Spleen (tissue), 11 donors: ENCODE data around the gene DUOX1. TPM values are rescaled to one million over a fixed set of nuclear protein-coding genes. Genes with fewer than 3 reads are reported as not detected.

Source experiments
- DNase-seq: peaks from one replicate; pipeline ENCODE4 v3.0.0-alpha.2; 2020
- H3K27ac ChIP-seq, 8 donors: fragments of 200-600 bp; sonication (generic) in 7 of 8; 1 replicate in 4 of 8; 2 replicates in 4 of 8; pipeline versions ENCODE4 v1.5.0 to v1.8.0; 2016 to 2021; ENCODE audit warnings: inconsistent platforms in 4 of 8, mild to moderate bottlenecking in 4 of 8, moderate library complexity in 1 of 8
- H3K27me3 ChIP-seq, 7 donors: fragments of 200-600 bp; sonication (generic) in 6 of 7; replicated peaks in 1 of 7; 1 replicate in 4 of 7; 2 replicates in 3 of 7; pipeline versions ENCODE4 v1.5.0 to v1.8.0; 2016 to 2021; ENCODE audit warnings: inconsistent platforms in 3 of 7, mild to moderate bottlenecking in 1 of 7
- H3K36me3 ChIP-seq, 6 donors: fragments of 200-600 bp; sonication (generic) in 5 of 6; 1 replicate in 4 of 6; 2 replicates in 2 of 6; pipeline versions ENCODE4 v1.5.0 to v1.8.0; 2016 to 2021; ENCODE audit warnings: inconsistent platforms in 2 of 6
- H3K4me1 ChIP-seq, 6 donors: fragments of 200-600 bp; sonication (generic) in 5 of 6; 1 replicate in 3 of 6; 2 replicates in 3 of 6; pipeline versions ENCODE4 v1.5.0 to v1.8.0; 2016 to 2021; ENCODE audit warnings: inconsistent platforms in 3 of 6
- H3K4me3 ChIP-seq, 8 donors: fragments of 200-600 bp; sonication (generic) in 7 of 8; 1 replicate in 4 of 8; 2 replicates in 4 of 8; pipeline versions ENCODE4 v1.5.0 to v1.8.0; 2016 to 2021; ENCODE audit warnings: inconsistent platforms in 4 of 8, mild to moderate bottlenecking in 4 of 8, moderate library complexity in 2 of 8
- H3K9me3 ChIP-seq, 8 donors: fragments of 200-600 bp; sonication (generic) in 7 of 8; 1 replicate in 4 of 8; 2 replicates in 4 of 8; pipeline versions ENCODE4 v1.5.0 to v1.8.0; 2016 to 2021; ENCODE audit warnings: inconsistent platforms in 4 of 8
- POLR2A ChIP-seq, 3 donors: fragments of 450-650 bp; IDR thresholded peaks; one replicate each; pipeline ENCODE4 v1.5.1; 2017; ENCODE audit warnings: antibody characterized with exemption in 3 of 3, mild to moderate bottlenecking in 1 of 3
- POLR2AphosphoS5 ChIP-seq, 3 donors: sonication (generic); formaldehyde crosslinking; IDR thresholded peaks; one replicate each; pipeline ENCODE4 v1.5.1; 2017; ENCODE audit warnings: antibody characterized with exemption in 3 of 3
- WGBS, 5 donors: extraction: QIAGEN DNeasy Blood & Tissue Kit in 3 of 5; methylation state at CpG; one replicate each; pipeline versions ENCODE4 v1.1.5 to v1.1.7; 2013 to 2018; 5-methylcytosine and 5-hydroxymethylcytosine counted together
- intact Hi-C: fragments of 100-400 bp; cut with DNase I; formaldehyde crosslinking; loops from one replicate; pipeline ENCODE4 v1.15.0; 2023; ENCODE audit warnings: low total_unique reads
- polyA plus RNA-seq, 3 donors: library from polyadenylated mRNA; stranded (reverse); fragments of 200-250 nt; gene quantifications; one replicate each; pipeline ENCODE4 v1.2.1, GENCODE V29; 2013
- total RNA-seq, 7 donors: library from RNA; depleted of rRNA in 3 of 7; stranded (reverse); fragments of >200 nt in 3 of 7; fragmentation: NEBNext Ultra II Directional in 4 of 7; extraction: Animal tissue kit (Norgen Biotek cat#: 25700) in 4 of 7; gene quantifications; one replicate each; pipeline versions ENCODE4 v1.1.0 to v1.2.1, GENCODE V29; 2016 to 2021
- TF ChIP-seq, protein P1 (sequence below), 11 experiments: fragments of 200-600 bp in 7 of 11; fragments of 450-650 bp in 4 of 11; sonication (generic) in 4 of 11; IDR thresholded peaks in 8 of 11; conservative IDR thresholded peaks in 3 of 11; 1 replicate in 7 of 11; 2 replicates in 4 of 11; pipeline versions ENCODE4 v1.4.0 to v1.8.0; 2016 to 2021; ENCODE audit warnings: antibody characterized with exemption in 11 of 11, inconsistent platforms in 4 of 11, mild to moderate bottlenecking in 1 of 11
- donor health status: healthy with polysubstance abuse.
- donor health status: DM: no; HTN: no; CAD: no; lungs with moderate emphysema.
- donor health status: DM: no; HTN: no; CAD: no.
- donor health status: Bipolar disorder and iron deficiency.
- donor health status: healthy.
- donor health status: DM: no; HTN: no; CAD: no.
- donor health status: DM: yes; HTN: yes; CAD: no.

Gene DUOX1
- total and polyA plus RNA-seq, 10 donors: 0.04 to 0.28 (median 0.09) TPM; not detected in 5

GRCh38 chr15:45157974-45158373, 28.2 kb downstream of the DUOX1 start:
- DNase-seq: no peak
- Histone ChIP-seq H3K36me3 (no peaks in the 10 kb centered on the region), H3K27me3 (no peaks in the 10 kb centered on the region), H3K4me1 (peaks cover 0 to 8% (median 3%) of the 10 kb centered on the region in 6 donors), H3K27ac (no peak overlapping the region), H3K4me3 (no peak overlapping the region), H3K9me3 (no peaks in the 10 kb centered on the region)
- WGBS, 5 donors: 50 to 84% (median 59%) methylated on average over 1 of the region's 1 CpG
- intact Hi-C loops: no loop called here
- TF ChIP-seq POLR2A (IDR thresholded peaks at IDR 0.05) (no peak), POLR2AphosphoS5 (IDR thresholded peaks at IDR 0.05) (no peak)

GRCh38 chr15:45161666-45162065, 31.9 kb downstream of the DUOX1 start:
- H3K27ac ChIP-seq: no peak overlapping the region
- no peak for DNase-seq
- H3K36me3 ChIP-seq: no peaks in the 10 kb centered on the region
- TF ChIP-seq, protein P1, sequence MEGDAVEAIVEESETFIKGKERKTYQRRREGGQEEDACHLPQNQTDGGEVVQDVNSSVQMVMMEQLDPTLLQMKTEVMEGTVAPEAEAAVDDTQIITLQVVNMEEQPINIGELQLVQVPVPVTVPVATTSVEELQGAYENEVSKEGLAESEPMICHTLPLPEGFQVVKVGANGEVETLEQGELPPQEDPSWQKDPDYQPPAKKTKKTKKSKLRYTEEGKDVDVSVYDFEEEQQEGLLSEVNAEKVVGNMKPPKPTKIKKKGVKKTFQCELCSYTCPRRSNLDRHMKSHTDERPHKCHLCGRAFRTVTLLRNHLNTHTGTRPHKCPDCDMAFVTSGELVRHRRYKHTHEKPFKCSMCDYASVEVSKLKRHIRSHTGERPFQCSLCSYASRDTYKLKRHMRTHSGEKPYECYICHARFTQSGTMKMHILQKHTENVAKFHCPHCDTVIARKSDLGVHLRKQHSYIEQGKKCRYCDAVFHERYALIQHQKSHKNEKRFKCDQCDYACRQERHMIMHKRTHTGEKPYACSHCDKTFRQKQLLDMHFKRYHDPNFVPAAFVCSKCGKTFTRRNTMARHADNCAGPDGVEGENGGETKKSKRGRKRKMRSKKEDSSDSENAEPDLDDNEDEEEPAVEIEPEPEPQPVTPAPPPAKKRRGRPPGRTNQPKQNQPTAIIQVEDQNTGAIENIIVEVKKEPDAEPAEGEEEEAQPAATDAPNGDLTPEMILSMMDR (IDR thresholded peaks at IDR 0.05 in 8 of 11, conservative IDR thresholded peaks at IDR 0.05 in 3 of 11): no peak
- TF ChIP-seq POLR2AphosphoS5 (IDR thresholded peaks at IDR 0.05) (no peak), POLR2A (IDR thresholded peaks at IDR 0.05) (no peak)
- no peak overlapping the region for H3K4me3 ChIP-seq
- WGBS, 5 donors: 94 to 97% (median 95%) methylated on average over 6 to 14 of the region's 14 CpGs
- intact Hi-C loops: loop anchor here (10.0 kb wide), 1 partner anchor 233 kb away; no protein-coding TSS in a partner anchor
- H3K9me3 ChIP-seq: no peaks in the 10 kb centered on the region
- H3K27me3 ChIP-seq: no peaks in the 10 kb centered on the region
- H3K4me1 ChIP-seq: peaks cover 0 to 36% (median 15%) of the 10 kb centered on the region in 6 donors

DNA sequence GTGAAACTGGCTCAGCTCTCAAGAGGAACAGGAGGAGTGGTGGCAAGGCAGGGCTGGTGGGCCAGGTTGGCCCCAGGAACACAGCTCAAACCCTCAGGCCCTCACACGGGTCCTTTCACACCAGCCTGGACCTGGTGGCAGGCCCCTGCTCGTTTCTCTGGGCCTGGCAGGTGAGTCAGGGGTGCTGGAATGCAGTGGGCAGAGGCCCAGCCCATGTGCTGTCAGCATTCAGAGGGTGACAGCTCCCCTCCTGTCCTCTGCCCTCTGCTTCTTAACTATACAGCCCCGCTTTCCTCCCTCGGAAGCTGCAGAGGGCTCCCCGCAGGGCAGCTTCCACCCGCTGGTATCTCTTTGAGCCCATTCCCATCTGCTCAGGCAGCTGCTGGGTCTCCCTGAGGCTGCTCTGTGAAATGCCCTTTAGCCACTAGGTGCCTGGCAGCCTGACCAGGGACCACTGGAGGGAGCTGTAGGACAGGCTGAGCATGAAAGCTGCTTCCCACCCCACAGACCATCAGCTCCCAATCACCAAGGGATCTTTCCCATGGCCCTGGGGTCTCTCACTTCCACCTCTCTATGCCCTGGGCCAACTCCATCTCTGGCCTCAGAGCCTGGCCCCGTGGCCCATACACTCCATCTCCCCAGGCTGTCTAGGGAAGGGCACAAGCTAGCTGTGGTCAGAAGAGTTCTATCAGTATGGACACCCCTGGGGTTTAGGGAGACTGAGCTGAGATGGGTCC, 33.1 kb downstream of the DUOX1 start:
- no peak overlapping the region for H3K4me3 ChIP-seq
- H3K27me3 ChIP-seq: no peaks in the 10 kb centered on the region
- peak; percentile 87 for DNase-seq
- peaks cover 1 to 43% (median 22%) of the 10 kb centered on the region in 6 donors for H3K4me1 ChIP-seq
- WGBS, 5 donors: 9 to 23% (median 19%) methylated on average over 7 of the region's 7 CpGs
- no peaks in the 10 kb centered on the region for H3K9me3 ChIP-seq
- H3K27ac ChIP-seq: no peak overlapping the region
- TF ChIP-seq, protein P1 (IDR thresholded peaks at IDR 0.05 in 8 of 11, conservative IDR thresholded peaks at IDR 0.05 in 3 of 11): peak; percentile 72 to 88 (median 83)
- TF ChIP-seq POLR2A (IDR thresholded peaks at IDR 0.05): no peak
- peak in 2 of 3 donors; percentile 15 to 44 for TF ChIP-seq POLR2AphosphoS5 (IDR thresholded peaks at IDR 0.05)
- intact Hi-C loops: loop anchor here (10.0 kb wide), 1 partner anchor 232 kb away; no protein-coding TSS in a partner anchor
- no peaks in the 10 kb centered on the region for H3K36me3 ChIP-seq

- TF ChIP-seq POLR2A (IDR thresholded peaks at IDR 0.05) (no peak), POLR2AphosphoS5 (IDR thresholded peaks at IDR 0.05) (no peak)
- TF ChIP-seq, protein P1 (IDR thresholded peaks at IDR 0.05 in 8 of 11, conservative IDR thresholded peaks at IDR 0.05 in 3 of 11): no peak
- Histone ChIP-seq H3K27ac (no peak overlapping the region), H3K36me3 (no peaks in the 10 kb centered on the region), H3K4me1 (peaks cover 7 to 44% (median 25%) of the 10 kb centered on the region in 6 donors), H3K4me3 (no peak overlapping the region), H3K27me3 (no peaks in the 10 kb centered on the region), H3K9me3 (no peaks in the 10 kb centered on the region)
- WGBS, 5 donors: 86 to 95% (median 88%) methylated on average over 8 to 9 of the region's 9 CpGs
- no peak for DNase-seq
- intact Hi-C loops: loop anchor here (10.0 kb wide), 1 partner anchor 231 kb away; no protein-coding TSS in a partner anchor
Observed at GRCh38 chr15:45163508-45163856, 33.7 kb downstream of the DUOX1 start.
